ENCODE measurements around the gene LIG1.

Gene LIG1

DNA sequence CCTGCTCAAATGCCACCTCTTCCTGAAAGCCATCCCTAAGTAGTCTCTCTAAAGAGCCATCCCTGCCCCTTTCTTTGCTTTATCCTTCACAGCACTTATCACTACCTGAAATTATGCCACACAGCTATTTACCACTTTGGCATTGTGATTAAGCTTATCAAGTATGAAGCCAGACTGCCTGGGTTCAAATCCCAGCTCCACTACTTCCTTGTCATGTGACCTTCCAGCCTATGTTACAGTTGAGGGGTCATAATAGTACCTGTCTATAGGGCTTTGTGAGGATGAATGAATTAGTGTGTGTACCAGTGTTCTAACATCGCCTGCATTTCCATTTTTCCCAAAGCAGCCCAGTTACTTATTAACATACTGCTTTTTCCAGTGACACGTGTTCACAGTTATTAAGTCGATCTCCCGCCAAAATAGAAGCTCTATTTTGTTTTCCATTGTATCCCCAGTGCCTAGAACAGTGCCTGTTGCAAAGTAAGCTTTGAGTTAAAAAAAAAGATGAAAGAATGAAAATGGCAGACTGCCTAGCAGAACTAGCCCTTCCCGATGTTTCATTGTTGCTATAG, 33.2 kb upstream of the LIG1 start (continued):
- TF ChIP-seq, protein P1, sequence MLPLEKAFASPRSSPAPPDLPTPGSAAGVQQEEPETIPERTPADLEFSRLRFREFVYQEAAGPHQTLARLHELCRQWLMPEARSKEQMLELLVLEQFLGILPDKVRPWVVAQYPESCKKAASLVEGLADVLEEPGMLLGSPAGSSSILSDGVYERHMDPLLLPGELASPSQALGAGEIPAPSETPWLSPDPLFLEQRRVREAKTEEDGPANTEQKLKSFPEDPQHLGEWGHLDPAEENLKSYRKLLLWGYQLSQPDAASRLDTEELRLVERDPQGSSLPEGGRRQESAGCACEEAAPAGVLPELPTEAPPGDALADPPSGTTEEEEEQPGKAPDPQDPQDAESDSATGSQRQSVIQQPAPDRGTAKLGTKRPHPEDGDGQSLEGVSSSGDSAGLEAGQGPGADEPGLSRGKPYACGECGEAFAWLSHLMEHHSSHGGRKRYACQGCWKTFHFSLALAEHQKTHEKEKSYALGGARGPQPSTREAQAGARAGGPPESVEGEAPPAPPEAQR (tag by site-specific recombination; IDR thresholded peaks at IDR 0.05), result no peak
- 0 out of 2 replicates have a peak, but pooled peaks have one; percentile 16 for TF ChIP-seq PRDM4 (tag by site-specific recombination; IDR thresholded peaks at IDR 0.05)
- TF ChIP-seq, protein P2, sequence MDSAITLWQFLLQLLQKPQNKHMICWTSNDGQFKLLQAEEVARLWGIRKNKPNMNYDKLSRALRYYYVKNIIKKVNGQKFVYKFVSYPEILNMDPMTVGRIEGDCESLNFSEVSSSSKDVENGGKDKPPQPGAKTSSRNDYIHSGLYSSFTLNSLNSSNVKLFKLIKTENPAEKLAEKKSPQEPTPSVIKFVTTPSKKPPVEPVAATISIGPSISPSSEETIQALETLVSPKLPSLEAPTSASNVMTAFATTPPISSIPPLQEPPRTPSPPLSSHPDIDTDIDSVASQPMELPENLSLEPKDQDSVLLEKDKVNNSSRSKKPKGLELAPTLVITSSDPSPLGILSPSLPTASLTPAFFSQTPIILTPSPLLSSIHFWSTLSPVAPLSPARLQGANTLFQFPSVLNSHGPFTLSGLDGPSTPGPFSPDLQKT (IDR thresholded peaks at IDR 0.05; ENCODE audit: borderline replicate concordance, low read depth, low read length), result no peak
- TF ChIP-seq ZNF175 (tag by site-specific recombination; IDR thresholded peaks at IDR 0.05), result no peak
- 0 out of 2 replicates have a peak, but pooled peaks have one; percentile 49 for TF ChIP-seq REPIN1 (tag by site-specific recombination; IDR thresholded peaks at IDR 0.05; ENCODE audit: low read depth)
- TF ChIP-seq, protein P3, sequence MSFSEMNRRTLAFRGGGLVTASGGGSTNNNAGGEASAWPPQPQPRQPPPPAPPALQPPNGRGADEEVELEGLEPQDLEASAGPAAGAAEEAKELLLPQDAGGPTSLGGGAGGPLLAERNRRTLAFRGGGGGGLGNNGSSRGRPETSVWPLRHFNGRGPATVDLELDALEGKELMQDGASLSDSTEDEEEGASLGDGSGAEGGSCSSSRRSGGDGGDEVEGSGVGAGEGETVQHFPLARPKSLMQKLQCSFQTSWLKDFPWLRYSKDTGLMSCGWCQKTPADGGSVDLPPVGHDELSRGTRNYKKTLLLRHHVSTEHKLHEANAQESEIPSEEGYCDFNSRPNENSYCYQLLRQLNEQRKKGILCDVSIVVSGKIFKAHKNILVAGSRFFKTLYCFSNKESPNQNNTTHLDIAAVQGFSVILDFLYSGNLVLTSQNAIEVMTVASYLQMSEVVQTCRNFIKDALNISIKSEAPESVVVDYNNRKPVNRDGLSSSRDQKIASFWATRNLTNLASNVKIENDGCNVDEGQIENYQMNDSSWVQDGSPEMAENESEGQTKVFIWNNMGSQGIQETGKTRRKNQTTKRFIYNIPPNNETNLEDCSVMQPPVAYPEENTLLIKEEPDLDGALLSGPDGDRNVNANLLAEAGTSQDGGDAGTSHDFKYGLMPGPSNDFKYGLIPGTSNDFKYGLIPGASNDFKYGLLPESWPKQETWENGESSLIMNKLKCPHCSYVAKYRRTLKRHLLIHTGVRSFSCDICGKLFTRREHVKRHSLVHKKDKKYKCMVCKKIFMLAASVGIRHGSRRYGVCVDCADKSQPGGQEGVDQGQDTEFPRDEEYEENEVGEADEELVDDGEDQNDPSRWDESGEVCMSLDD (tag by site-specific recombination; IDR thresholded peaks at IDR 0.05), result no peak
- no peak for TF ChIP-seq ZNF596 (tag by site-specific recombination; IDR thresholded peaks at IDR 0.05)
- TF ChIP-seq ZNF776 (tag by site-specific recombination; IDR thresholded peaks at IDR 0.05; ENCODE audit: borderline replicate concordance), result no peak
- peak; percentile 99 for TF ChIP-seq ZNF335 (tag by site-specific recombination; conservative IDR thresholded peaks at IDR 0.05)
- TF ChIP-seq ZNF518A (tag by site-specific recombination; conservative IDR thresholded peaks at IDR 0.05; ENCODE audit: low read depth), result no peak
- no peak for TF ChIP-seq SP7 (tag by site-specific recombination; IDR thresholded peaks at IDR 0.05)
- TF ChIP-seq ZNF146 (tag by site-specific recombination; IDR thresholded peaks at IDR 0.05), result no peak
- TF ChIP-seq ZNF2 (tag by site-specific recombination; IDR thresholded peaks at IDR 0.05), result no peak
- no peak for TF ChIP-seq ZNF791 (tag by site-specific recombination; IDR thresholded peaks at IDR 0.05)
- TF ChIP-seq BCL6B (tag by site-specific recombination; IDR thresholded peaks at IDR 0.05), result no peak; the same call in 1 of the 2 replicates
- TF ChIP-seq ZNF350 (tag by site-specific recombination; IDR thresholded peaks at IDR 0.05), result no peak
- TF ChIP-seq ZNF473 (tag by site-specific recombination; IDR thresholded peaks at IDR 0.05), result no peak
- TF ChIP-seq ZXDB (tag by site-specific recombination; IDR thresholded peaks at IDR 0.05), result no peak
- no peak for TF ChIP-seq ZBTB44 (tag by site-specific recombination; IDR thresholded peaks at IDR 0.05)
- no peak for TF ChIP-seq ZNF423 (tag by site-specific recombination; IDR thresholded peaks at IDR 0.05)
- TF ChIP-seq ZNF366 (tag by site-specific recombination; conservative IDR thresholded peaks at IDR 0.05), result no peak
- TF ChIP-seq, protein P4, sequence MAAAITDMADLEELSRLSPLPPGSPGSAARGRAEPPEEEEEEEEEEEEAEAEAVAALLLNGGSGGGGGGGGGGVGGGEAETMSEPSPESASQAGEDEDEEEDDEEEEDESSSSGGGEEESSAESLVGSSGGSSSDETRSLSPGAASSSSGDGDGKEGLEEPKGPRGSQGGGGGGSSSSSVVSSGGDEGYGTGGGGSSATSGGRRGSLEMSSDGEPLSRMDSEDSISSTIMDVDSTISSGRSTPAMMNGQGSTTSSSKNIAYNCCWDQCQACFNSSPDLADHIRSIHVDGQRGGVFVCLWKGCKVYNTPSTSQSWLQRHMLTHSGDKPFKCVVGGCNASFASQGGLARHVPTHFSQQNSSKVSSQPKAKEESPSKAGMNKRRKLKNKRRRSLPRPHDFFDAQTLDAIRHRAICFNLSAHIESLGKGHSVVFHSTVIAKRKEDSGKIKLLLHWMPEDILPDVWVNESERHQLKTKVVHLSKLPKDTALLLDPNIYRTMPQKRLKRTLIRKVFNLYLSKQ (tag by site-specific recombination; IDR thresholded peaks at IDR 0.05; ENCODE audit: borderline replicate concordance), result no peak
